Embryonic facial prominence (tissue), 1 donor: ENCODE results near the gene IHH.
A peak's percentile ranks its signal among the peaks of the same experiment; 100 is the strongest.

Experiments used
- DNase-seq: peaks from one replicate; pipeline ENCODE4 v3.0.0-alpha.2; 2016; ENCODE audit errors: extremely low spot score

Gene IHH

DNA sequence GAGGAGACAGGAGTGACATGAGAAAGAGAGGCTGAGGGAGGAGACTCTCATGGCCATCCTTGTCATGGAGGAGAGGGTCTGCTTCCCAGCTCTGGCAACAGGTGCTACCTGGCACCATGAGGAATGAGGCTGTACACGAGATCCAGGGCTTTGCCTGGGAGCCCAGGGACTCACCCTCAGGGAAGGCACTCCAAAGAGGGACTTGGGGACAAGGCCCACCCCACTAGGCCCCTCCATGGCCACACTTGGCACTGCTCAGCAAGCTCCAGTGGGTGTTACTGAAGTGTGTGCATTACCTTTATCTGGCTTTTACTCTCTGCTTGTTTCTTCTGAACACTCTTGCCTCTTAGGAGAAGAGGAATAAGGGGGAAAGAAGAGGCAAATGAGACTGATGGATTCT lies 22.1 kb downstream of the IHH start:
- DNase-seq: no peak

DNA sequence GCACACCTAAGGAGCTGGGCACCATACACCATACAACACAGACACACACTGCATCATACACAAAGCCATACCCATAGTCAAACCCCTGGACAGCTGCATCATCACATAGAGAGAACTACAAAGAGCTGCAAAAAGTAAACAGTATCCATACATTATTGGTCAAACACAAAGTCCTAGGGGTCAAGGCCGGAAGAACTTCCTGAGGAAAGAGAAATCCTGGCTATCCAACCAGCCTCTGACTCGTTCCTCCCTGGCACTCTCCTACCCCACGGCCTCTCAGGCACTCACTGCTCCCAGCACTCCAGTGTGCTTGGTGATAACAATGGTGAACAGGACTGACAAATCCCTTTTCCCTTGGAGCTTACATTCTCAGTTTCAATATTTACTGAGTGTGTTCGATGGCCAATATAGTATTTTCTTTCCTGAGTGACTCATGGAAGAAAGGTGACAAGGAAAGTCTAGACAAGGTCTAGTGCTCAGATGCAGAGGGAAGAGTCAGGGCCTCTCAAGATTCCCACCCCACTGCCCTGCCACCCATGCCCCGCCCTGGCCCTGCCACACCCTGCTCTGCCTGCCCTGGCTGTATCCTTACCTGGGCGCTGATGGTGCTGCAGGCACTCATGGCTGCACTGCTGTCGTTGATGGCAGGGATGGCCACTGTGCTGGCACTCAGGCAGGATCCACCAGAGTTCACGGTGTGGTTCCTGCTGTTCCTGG lies 22.8 kb downstream of the IHH start:
- DNase-seq: no peak

DNA sequence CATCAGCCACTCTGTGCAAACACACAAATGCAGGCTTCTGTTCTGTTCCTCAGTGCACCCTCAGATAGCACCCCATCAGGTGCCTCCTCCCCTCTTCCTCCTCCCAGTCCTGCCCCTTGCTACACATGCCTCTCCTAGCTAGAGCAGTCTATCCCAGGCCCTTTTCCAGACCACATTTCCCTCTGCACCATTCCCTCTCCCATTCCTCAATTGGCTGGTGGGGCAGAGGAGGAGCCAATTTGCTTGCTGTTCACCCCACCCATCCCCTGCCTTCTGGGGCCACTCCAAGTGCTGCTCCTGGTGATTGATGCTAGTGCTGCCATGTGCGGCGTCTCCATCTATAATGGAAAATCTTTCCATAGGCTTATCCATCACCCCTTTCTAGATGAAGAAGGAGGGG lies 24.8 kb downstream of the IHH start:
- no peak for DNase-seq

DNA sequence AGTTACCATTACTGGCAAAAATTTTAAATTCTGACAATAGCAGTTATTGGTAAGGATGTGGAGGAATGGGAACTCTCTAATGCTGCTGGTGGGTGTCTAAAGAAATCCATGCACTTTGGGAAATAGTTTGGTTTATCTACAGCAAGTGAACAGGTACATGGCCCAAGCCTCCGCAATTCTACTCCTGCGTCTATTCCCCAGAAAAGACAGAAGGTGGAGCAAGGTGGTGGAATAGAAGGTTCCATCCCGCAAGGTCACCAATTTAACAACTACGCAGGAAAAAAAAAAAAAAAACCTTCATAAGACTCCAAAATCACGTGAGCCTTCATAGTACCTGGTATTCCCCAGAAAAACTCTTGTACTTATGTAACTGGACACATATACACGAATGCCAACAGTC lies 25.9 kb downstream of the IHH start:
- DNase-seq: no peak

DNA sequence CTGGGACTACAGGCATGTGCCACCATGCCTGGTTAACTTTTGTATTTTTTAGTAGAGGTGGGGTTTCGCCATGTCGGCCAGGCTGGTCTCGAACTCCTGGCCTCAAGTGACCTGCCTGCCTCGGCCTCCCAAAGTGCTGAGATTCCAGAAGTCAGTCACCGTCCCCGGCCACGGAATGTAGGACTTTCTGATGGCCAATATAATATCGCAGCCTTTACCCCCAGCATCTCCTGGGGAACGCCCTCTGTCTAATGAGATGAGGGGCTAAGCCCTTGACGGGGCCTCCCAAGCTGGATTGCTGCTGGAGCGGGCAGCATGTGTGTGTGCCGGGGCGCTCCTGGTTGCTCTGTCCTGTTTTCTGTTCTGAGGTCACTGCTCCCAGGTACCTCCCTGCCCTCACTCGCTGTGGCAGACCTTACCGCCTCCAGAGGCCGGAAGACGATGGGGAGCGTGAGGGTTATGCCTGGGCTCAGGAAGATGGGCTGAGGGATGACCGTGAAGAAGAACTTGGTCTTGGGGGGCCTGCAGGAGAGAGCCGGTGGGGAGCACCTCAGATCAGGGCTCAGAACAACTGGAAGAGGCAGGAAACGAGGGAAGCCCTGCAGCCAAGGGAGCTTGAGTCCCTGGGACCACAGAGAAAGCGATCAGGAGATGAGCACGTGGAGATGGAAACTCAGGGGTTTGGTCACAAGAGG lies 28.5 kb downstream of the IHH start:
- no peak for DNase-seq

DNA sequence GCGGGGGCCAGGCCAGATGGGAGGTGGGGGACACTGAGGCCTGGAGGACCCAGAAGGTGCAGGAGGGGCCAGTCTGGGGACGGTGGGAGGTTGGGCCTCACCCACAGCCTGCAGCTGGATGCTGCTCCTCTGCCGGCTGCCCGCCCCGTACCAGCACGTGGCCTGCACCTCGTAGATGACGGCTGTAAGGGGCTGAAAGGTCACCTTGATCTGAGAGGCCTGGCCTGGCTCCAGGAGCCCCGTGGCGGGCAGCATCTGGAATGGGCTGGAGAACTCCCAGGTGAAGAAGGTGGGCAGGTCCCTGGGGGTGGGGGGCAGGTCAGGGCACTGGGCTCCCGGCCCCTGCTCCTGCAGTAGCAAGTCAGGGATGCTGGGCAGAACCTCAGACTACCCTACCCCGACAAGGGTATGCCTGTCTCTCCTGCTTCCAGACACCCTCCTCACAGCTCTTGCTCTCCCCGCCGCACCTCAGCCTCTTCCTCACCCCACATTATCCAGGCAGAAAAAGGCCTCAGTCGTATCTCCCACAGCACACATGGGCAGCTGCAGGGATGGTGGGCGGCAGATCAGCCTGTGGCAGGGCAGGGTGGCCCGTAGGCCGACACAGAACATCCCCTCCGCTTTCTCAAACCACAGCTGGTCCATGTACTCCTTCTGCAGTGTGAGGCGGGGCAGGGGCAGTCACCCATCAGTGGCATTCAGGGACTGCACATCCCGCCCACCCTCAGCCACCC lies 29.5 kb downstream of the IHH start:
- no peak for DNase-seq

DNA sequence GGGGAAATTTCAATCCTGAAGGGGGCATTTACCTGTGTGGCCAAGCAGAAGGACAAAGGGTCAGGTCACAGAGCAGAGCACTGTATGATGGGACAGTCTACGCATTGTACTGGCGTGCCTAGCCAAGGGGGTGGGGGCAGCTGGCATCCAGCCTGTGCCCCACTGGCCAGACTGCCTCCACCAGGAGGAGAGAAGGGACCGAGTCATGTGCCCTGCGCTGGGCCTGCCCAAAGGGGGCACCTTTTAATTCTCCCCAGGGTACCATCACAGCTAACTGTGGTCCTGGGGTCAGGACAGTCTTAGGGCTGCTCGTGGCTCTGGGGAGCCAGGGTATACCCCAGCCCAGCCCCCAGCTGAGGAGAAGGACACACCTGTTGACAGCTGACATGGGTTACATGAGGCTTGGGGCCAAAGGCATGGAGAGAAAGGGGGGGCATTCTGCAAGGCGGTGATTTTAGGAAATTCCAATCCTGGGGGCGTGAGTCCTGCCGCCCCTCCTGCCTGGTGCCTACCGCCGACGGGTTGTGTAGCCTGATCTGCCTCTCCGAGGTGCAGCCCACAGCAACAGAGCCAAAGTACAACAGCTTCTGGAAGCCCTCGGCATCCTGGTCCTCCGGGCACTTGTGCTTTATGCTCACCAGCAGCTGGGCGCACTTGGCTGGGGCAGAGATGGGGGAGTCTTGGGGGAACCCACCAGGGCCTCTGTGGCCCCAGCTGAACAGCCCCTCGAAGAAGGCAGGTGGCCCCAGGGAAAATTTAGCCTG lies 30.4 kb downstream of the IHH start:
- no peak for DNase-seq

DNA sequence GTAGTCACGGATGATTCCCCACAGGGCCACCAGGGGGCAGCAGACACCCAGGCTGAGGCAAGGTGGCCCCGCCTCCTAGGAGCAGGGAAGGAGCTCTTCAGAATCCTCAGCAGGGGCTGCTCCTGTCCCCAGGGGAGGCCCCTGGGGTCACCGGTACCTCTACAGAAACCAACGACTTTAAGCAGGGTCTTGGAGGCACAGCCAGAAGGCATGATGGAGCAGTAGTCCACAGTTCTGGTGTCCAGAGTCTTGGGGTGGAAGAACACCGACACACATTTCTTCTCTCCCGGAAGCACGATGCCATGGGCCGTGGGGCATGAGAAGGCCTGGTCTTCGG lies 30.9 kb downstream of the IHH start:
- peak; percentile 9 for DNase-seq

DNA sequence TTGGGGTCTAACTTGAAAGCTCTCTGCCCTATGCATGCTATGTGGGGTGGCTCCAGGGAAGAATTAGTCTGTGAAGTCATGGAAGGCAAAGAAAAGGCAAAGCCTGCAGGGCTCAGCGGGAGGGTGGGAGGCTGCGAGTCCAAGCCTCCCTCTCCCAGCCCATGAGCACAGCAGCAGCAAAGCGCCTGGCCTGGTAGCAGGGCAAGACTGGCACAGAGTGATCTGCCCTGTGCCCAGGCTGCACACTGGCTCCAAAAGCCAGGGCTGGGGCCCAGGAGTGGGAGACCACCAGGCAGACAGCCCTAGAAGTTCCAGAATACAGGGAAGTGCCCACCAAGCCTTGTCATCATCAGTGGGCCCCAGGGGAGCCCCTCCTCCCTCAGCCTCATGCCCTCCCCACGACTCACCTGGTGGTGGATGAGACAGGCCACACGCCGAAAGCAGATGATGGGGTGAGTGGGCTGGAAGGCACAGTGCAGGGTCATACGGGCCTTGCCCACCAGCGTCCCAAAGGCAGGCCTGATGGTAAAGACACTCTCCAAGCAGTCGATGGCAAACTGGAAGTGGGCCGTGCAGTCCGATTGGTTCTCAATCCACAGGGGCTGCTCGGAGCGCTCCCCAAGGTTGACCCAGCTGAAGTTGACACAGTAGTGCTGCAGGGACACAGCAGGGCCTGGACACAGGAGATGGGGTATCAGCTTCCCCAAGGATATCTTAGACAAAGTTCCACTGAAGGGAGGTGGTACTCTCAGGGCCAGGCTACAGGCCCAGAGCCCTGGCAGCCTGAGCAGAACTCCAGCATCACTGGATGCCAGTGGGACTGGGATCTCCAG lies 31.5 kb downstream of the IHH start:
- DNase-seq: no peak

DNA sequence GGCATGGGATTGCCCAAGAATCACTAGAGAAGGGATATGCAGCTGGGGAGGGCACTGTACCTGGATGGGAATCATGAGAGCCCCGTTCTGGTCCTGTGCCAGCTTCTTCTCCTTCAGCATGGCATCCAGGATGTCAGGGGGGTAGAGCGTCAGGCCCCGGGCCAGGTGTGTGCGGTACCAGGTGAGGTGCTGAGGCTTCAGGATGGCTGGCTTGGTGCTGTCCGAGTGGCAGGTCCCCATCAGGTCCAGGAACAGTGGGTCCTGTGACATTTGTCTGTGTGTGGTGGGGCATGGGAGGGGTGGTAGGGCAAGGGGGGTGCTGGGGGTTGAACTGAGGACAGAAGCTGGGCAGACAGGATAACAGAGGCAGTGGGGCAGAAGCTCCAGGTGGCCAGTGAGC lies 32.6 kb downstream of the IHH start:
- DNase-seq: no peak

DNA sequence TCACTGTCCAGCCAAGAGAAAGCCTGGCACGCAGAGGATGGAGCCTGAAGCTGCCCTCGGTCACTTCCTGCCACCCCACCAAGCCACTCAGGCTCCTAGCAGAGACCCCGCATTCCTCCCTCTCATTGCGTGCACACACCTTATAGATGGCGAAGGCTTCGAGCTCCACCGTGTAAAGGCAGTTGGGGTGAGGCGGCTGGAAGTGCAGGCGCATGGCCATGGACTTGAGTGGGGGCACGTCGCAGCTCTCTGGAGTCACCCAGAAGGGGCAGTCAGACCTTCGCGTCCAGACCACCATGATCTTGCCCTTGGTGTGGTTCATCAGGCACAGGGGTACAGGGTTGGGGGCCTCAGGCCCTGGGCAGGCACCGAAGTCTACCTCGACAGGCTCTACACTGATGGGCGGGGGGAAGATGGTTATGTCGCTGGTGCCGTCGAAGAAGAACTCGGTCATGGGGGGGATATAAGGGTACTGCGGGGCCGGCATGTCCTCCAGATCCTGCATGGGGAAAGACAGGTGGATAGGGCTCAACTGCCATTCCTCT lies 33.1 kb downstream of the IHH start:
- no peak for DNase-seq

DNA sequence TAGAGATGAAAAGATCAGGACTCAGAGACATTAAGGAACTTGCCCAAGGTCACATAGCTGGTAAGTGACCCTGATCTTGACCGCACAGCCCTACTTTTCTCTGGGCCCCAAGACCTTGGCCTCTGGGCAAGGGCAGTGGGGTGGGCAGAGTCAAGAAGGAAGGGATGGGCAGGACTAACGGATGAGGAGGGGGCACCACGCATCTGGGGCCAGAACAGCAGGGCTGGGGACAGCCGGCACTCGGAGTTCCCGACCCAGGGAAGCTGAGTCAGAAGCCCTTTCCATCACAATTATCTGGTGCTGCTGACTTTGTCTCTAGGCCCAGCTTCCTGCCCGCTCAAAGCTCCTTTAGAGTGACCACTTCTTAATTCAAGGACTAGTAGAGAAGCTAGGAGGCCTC lies 33.8 kb downstream of the IHH start:
- no peak for DNase-seq

DNA sequence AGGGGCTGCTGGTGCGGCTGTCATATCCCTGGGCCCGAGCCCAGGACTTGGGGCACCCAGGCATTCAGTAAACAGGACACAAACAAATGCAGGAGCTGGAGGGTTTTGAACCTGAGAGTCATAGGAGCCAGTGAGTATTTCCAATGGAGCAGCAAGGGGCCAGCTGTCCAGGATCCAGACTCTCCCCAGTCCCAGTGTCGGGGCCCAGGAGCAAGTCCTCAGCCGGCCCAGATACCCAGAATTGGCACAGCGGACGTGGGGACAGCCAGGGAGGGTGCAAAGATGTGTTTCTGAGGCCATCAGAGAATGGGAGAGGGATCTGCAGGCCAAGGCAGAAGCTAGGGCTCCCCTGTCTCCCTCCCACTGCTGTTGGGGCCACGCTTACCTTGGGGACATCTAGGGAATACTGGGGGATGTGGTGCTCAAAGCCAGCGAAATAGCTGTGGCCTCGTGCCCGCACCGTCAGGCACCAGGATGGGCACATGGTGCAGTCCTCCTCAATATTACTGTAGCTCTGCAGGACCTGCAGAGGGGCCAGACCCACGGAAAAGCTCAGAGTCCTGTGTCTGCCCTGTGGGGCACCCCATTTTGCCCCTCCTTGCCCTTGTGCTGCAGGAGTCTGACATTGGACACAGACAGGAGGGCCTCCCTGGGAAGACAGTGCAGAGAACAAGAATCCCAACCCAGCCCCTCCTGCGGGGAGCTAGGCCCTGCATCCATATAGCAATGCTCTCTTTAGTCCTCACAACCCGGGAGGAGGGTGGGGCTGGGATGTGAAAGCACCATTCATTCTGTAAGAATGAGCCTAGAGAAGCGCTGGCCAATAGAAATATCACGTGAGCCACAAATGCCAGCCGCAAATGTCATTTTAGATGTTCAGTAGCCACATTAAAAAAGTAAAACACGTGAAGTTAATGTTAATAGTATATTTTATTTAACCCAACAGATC lies 34.8 kb downstream of the IHH start:
- DNase-seq: no peak

DNA sequence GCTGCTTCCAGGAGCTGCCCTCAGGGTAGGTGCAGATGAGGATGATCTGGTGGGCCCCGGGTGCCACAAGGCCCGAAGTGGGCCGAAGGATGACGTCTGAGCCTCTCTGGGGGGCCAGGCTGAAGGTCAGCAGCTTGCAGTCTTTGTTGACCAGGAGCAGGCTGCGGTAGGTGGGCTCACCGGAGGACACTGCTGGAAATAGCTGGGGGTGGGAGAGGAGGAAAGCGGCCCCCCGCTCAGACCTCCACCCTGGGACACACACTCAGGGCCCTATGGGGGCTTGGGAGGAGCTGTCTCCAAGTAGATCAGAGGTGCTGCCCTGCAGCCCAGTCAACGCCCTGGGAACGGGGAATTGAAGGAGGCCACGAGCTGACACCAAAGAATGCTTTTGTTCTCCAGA lies 36.7 kb downstream of the IHH start:
- no peak for DNase-seq

DNA sequence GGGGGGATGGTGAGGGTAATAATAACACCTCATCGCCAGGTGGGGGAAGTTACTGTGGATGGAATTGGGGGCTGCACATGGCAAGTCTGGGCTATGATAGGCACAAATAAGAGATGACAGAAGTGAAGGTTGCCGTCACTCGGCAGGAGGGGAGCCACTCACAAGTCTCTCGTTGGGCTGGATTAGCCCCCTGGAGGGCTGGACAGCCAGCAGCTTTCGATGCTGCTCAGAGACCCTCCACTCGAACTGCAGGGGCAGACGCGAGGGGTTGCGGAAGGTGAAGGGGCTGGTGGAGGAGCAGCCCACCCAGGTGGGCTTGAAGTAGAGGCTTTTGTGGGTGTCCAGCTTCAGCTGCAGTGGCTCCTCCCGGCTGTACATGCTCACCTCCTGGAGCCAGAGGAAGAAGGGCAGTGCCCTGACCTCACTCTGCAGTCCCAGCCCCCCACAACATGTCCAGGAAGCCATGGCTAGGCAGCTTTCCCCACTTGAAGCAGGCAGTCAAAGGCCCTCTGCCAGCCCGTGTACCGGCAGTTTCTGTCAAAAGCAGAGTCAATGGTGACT lies 37.6 kb downstream of the IHH start:
- no peak for DNase-seq

DNA sequence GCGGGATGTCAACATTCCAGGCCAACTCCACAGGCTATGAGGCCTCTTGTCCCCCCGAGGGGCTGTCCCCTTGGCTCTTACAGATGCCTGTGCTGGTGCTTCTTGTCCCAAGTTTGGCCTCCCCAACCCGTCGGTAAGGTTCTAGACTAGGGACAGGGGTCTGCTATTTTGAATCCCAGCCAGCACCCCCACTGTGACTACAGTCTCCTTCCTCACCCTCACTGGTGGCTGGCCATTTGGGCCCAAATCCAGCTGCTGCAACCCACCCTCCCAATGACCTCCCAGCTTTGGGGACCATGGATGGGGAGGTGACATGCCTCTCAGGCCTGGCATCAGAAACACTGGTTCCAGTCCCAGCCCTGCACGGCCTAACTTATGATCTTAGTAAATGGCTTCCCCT lies 38.1 kb downstream of the IHH start:
- DNase-seq: no peak

DNA sequence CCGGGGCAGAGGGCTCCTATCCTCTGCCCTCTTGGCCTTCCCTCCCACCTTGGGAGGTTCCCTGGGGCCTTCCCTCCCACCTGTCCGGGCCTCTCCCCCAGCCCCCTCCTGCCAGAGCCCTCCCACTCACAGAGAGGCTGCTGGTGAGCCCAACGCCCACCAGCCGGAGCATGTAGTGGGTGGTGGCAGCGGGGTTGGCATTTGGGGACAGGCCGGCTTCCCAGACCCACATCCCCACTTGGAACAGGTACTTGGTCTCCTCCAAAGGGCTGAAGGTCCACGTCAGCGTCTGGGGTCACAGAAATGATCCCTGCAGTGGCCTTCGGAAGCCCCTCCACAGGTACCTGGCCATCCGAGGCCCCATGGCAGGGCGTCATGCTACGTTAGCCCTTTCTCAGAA lies 38.7 kb downstream of the IHH start:
- DNase-seq: no peak

DNA sequence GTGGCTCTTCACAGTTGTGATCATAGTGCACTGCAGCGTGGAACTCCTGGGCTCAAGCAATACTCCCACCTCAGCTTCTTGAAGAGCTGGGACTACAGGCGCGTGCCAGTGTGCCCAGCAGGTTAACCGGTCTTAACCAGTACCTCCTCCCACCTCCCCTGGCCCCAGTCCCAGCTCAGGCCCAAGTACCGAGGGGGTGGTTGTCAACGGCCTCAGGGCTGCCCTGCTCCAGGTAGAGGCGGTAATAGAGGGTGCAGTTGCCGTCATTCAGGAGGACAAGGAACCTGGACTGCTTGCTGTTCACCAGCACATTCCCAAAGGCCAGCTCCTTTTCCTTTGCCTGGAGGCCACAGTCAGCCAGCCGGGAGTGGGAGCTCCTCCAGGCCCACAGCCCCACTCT lies 39.1 kb downstream of the IHH start:
- DNase-seq: no peak

DNA sequence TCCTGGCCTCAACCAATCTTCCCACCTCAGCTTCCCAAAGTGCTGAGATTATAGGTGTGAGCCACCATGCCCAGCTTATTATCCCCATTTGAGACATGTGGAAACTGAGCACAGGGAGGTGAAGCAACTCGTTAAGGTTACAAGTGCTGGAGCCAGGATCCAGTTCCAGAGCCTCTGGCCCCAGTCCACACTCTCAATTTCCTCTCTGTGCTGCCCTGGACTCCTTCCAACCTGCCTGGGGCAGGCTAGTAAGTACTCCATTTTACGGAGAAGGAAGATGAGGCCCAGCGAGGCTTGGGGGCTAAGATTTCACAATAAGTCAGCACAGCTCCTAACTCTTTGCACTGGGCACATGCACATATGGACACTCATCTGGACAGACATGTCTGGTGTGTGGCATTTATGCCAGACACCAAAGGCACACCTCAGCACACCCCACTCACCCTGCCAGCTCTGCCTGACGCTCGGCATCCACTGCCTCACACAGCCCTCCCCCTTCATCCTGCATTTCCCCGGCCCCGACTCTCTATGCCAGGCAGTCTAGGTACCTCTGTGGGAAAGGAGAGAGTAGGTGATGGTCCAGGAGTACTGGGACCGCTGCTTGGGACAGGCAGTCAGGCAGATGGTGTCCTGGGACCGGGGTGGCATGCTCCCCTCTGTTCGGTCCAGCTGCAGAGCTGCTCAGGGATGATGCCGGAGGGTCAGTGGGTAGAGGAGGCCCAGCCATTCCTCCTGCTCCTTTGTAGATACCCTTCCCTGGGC lies 39.9 kb downstream of the IHH start:
- no peak for DNase-seq
